Measurements from ENCODE around the gene DOCK9. TPM values are rescaled to one million over a fixed set of nuclear protein-coding genes. Genes with fewer than 3 reads are reported as not detected.

DOCK9 gene
- total and polyA plus RNA-seq, 2 donors from 2014 or later, result 14.0 to 125 TPM

DNA sequence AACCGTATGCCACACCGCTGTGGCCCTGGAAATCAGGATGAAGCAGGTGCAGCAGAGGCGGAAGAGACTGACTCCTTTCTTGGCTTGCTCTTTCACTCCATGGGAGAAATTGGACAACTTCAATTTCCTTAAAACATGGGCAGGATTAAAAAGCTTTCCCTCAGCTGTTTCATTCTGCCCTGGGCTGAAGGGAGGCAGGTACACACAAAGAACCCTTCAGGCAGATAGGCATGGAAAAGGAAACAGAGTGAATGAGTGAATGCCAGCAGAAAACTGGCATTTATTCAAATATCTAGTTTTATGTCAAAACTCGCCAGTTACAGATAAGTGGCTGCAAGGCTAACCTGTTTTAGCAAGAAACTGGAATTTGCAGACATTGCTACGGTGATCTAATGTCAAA lies 154.4 kb downstream of the DOCK9 start:
- intact Hi-C loops (cut with DNase I), result no loop called here
- Histone ChIP-seq H3K36me3 (ENCODE audit: control insufficient read depth in 2 of 3, insufficient read depth in 3 of 3, low read length in 3 of 3) (peaks cover 0 to 11% (median 2%) of the 10 kb centered on the region in 3 donors), H3K9ac (ENCODE audit: low read length in 3 of 3) (no peak overlapping the region), H3K4me1 (ENCODE audit: control insufficient read depth in 2 of 3, insufficient read depth in 2 of 3, low read depth in 1 of 3, low read length in 3 of 3) (peaks cover 0 to 33% (median 15%) of the 10 kb centered on the region in 3 donors), H3K27me3 (ENCODE audit: control insufficient read depth, insufficient read depth, low read length) (no peaks in the 10 kb centered on the region), H3K9me3 (ENCODE audit: control insufficient read depth in 2 of 3, insufficient read depth in 1 of 3, low read length in 3 of 3) (no peaks in the 10 kb centered on the region), H3K4me3 (ENCODE audit: low read length in 3 of 3) (no peak overlapping the region), H3K27ac (ENCODE audit: low read depth in 2 of 2, low read length in 2 of 2) (no peak overlapping the region)
- FAIRE-seq, result no peak
- DNase-seq, result no peak
- TF ChIP-seq, protein P1, sequence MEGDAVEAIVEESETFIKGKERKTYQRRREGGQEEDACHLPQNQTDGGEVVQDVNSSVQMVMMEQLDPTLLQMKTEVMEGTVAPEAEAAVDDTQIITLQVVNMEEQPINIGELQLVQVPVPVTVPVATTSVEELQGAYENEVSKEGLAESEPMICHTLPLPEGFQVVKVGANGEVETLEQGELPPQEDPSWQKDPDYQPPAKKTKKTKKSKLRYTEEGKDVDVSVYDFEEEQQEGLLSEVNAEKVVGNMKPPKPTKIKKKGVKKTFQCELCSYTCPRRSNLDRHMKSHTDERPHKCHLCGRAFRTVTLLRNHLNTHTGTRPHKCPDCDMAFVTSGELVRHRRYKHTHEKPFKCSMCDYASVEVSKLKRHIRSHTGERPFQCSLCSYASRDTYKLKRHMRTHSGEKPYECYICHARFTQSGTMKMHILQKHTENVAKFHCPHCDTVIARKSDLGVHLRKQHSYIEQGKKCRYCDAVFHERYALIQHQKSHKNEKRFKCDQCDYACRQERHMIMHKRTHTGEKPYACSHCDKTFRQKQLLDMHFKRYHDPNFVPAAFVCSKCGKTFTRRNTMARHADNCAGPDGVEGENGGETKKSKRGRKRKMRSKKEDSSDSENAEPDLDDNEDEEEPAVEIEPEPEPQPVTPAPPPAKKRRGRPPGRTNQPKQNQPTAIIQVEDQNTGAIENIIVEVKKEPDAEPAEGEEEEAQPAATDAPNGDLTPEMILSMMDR (IDR thresholded peaks at IDR 0.05; ENCODE audit: borderline replicate concordance, extremely low read depth, insufficient read depth), result no peak

- no peaks in the 10 kb centered on the region for H3K9me3 ChIP-seq (ENCODE audit: control insufficient read depth in 2 of 3, insufficient read depth in 1 of 3, low read length in 3 of 3)
- DNase-seq (no peak), FAIRE-seq (no peak)
- peaks cover 0 to 28% (median 9%) of the 10 kb centered on the region in 3 donors for H3K4me1 ChIP-seq (ENCODE audit: control insufficient read depth in 2 of 3, insufficient read depth in 2 of 3, low read depth in 1 of 3, low read length in 3 of 3)
- intact Hi-C loops (cut with DNase I), result no loop called here
- no peaks in the 10 kb centered on the region for H3K27me3 ChIP-seq (ENCODE audit: control insufficient read depth, insufficient read depth, low read length)
- peak overlapping the region in 1 of 2 donors; percentile 17 for H3K27ac ChIP-seq (ENCODE audit: low read depth in 2 of 2, low read length in 2 of 2)
- H3K9ac ChIP-seq (ENCODE audit: low read length in 3 of 3), result no peak overlapping the region
- no peak overlapping the region for H3K4me3 ChIP-seq (ENCODE audit: low read length in 3 of 3)
- TF ChIP-seq, protein P1 (IDR thresholded peaks at IDR 0.05; ENCODE audit: borderline replicate concordance, extremely low read depth, insufficient read depth), result no peak
- H3K36me3 ChIP-seq (ENCODE audit: control insufficient read depth in 2 of 3, insufficient read depth in 3 of 3, low read length in 3 of 3), result peaks cover 0 to 9% (median 0%) of the 10 kb centered on the region in 3 donors
These were observed 155.6 kb downstream of the DOCK9 start for GRCh38 chr13:98822225-98822606.

DNA sequence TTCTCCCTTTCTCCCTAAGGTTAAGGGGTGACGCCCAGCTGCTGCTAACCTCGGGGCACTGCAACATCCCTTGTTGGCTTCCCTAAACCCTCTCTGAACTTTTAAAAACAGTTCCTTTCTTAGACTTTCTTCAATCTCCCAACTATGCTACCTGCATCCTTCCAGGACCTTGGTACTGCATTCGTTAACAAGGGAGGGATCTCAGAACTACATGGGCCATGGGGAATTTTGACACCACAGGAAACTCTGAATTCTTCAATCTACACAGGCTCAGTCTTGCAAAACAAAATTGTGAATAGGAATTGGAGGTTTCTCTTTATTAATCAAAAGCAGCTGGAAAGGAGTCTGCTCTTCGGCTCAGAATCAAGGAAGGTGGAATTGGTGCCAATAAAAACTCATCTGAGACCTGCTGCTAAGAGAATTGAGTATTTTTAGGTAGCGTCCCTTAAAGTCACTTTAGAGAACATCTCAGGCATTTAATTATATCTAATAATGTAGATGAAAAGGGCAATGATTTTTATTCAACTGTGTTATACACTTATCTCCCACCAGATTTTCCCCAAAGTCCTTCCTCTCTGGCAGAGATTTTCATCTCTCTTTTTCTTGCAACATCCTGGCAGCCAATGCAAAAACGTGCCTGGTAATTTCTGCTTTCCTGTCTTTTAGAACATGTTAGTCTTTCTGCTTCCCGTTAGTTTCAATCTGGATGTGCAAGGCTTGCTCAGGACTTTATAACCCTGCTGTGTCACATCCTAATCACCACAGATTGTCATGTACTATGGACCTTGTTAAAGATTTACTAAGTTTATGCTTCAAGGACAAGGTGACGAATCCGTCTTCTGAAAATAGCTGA lies 156.3 kb downstream of the DOCK9 start:
- DNase-seq, result peak in 1 of 5 donors; percentile 58
- Histone ChIP-seq H3K27ac (ENCODE audit: low read depth in 2 of 2, low read length in 2 of 2) (peak overlapping the region in 1 of 2 donors; percentile 29), H3K4me1 (ENCODE audit: control insufficient read depth in 2 of 3, insufficient read depth in 2 of 3, low read depth in 1 of 3, low read length in 3 of 3) (peaks cover 0 to 28% (median 9%) of the 10 kb centered on the region in 3 donors), H3K4me3 (ENCODE audit: low read length in 3 of 3) (no peak overlapping the region), H3K36me3 (ENCODE audit: control insufficient read depth in 2 of 3, insufficient read depth in 3 of 3, low read length in 3 of 3) (peaks cover 0 to 9% (median 0%) of the 10 kb centered on the region in 3 donors), H3K9ac (ENCODE audit: low read length in 3 of 3) (no peak overlapping the region), H3K27me3 (ENCODE audit: control insufficient read depth, insufficient read depth, low read length) (no peaks in the 10 kb centered on the region), H3K9me3 (ENCODE audit: control insufficient read depth in 2 of 3, insufficient read depth in 1 of 3, low read length in 3 of 3) (no peaks in the 10 kb centered on the region)
- FAIRE-seq, result no peak
- intact Hi-C loops (cut with DNase I), result no loop called here
- TF ChIP-seq, protein P1 (IDR thresholded peaks at IDR 0.05; ENCODE audit: borderline replicate concordance, extremely low read depth, insufficient read depth), result no peak

All from kidney (tissue), 14 donors.